Measurements from ENCODE around the gene MYOZ3. TPM values are rescaled to one million over a fixed set of nuclear protein-coding genes. Genes with fewer than 3 reads are reported as not detected.

MYOZ3 gene
- total RNA-seq, 1 experiment from 2014 or later: not detected

DNA sequence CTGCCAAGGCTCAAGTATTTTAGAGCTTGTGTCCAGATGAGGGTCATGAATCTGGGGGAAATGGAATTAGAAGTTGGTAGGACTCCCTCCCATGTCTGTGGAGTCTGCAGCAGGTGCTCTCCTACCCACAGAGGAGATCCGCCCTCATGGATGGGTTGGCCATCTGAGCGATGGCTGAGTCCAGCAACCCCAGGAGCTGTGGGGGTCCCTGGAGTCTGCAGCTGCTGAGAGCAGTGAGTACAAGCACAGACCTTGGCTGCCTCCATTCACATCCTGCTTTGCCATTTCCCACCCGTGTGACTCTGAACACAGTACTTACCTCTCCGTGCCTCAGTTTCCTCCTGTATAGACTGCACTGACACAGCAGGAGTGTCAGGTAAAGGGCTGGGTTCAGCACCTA, 46.4 kb upstream of the MYOZ3 start:
- CTCF ChIA-PET: interaction anchor here (0.5 kb wide), 1 partner anchor 39 kb away, joined by 3 read pairs; no protein-coding TSS in a partner anchor
- Mint-ChIP-seq H3K9me3 (ENCODE audit: low read depth, unreplicated experiment) (no peaks in the 10 kb centered on the region), H3K36me3 (ENCODE audit: insufficient read depth, unreplicated experiment) (peaks cover 8% of the 10 kb centered on the region), H3K27ac (ENCODE audit: unreplicated experiment) (peak overlapping the region; percentile 4), H3K4me3 (ENCODE audit: low read depth, unreplicated experiment) (no peak overlapping the region), H3K27me3 (ENCODE audit: unreplicated experiment) (no peaks in the 10 kb centered on the region), H3K4me1 (ENCODE audit: low read depth, unreplicated experiment) (peaks cover 53% of the 10 kb centered on the region)
- no peak for DNase-seq
- no TSS peak for BruUV-seq (replicated peaks)
- intact Hi-C loops (cut with micrococcal nuclease; ENCODE audit: unreplicated experiment): no loop called here
- TF ChIP-seq, protein P1, sequence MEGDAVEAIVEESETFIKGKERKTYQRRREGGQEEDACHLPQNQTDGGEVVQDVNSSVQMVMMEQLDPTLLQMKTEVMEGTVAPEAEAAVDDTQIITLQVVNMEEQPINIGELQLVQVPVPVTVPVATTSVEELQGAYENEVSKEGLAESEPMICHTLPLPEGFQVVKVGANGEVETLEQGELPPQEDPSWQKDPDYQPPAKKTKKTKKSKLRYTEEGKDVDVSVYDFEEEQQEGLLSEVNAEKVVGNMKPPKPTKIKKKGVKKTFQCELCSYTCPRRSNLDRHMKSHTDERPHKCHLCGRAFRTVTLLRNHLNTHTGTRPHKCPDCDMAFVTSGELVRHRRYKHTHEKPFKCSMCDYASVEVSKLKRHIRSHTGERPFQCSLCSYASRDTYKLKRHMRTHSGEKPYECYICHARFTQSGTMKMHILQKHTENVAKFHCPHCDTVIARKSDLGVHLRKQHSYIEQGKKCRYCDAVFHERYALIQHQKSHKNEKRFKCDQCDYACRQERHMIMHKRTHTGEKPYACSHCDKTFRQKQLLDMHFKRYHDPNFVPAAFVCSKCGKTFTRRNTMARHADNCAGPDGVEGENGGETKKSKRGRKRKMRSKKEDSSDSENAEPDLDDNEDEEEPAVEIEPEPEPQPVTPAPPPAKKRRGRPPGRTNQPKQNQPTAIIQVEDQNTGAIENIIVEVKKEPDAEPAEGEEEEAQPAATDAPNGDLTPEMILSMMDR (IDR thresholded peaks at IDR 0.05; ENCODE audit: unreplicated experiment): no peak

DNA sequence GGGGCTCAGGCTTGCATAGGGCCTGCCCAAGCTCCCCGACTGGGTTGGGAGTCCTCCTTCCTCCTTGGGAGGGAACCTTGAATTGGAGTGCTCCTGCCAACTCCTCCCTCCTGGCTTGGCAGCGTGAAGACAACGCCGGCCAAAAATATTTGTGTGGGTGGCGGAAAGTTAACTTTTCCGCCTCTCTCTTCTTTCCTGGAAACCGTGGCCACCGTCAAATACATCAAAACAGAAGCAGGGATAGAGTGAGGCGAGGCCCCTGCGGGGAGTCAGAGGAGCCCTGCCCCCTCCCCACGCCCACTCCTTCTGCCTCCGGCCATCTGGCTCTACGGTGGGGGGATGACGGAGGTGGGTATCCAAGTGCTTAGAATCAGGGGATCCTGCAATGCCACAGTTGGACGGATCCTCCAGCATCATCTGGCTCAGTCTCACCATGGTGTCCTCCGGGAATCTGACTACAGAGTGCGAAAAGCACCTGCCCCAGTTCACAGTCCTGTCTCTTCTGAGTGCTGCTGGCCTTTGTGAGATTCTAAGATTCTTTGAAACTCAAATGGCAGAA, 45.8 kb upstream of the MYOZ3 start:
- peak; percentile 44 for DNase-seq
- Mint-ChIP-seq H3K4me3 (ENCODE audit: low read depth, unreplicated experiment) (no peak overlapping the region), H3K27ac (ENCODE audit: unreplicated experiment) (peak overlapping the region; percentile 4), H3K27me3 (ENCODE audit: unreplicated experiment) (no peaks in the 10 kb centered on the region), H3K9me3 (ENCODE audit: low read depth, unreplicated experiment) (no peaks in the 10 kb centered on the region), H3K4me1 (ENCODE audit: low read depth, unreplicated experiment) (peaks cover 53% of the 10 kb centered on the region), H3K36me3 (ENCODE audit: insufficient read depth, unreplicated experiment) (peaks cover 8% of the 10 kb centered on the region)
- CTCF ChIA-PET: interaction anchor here (0.5 to 1.8 kb wide), 2 partner anchors 11 to 39 kb away, joined by 3 to 6 read pairs; no protein-coding TSS in a partner anchor
- intact Hi-C loops (cut with micrococcal nuclease; ENCODE audit: unreplicated experiment): no loop called here
- BruUV-seq (replicated peaks): no TSS peak
- TF ChIP-seq, protein P1 (IDR thresholded peaks at IDR 0.05; ENCODE audit: unreplicated experiment): no peak

DNA sequence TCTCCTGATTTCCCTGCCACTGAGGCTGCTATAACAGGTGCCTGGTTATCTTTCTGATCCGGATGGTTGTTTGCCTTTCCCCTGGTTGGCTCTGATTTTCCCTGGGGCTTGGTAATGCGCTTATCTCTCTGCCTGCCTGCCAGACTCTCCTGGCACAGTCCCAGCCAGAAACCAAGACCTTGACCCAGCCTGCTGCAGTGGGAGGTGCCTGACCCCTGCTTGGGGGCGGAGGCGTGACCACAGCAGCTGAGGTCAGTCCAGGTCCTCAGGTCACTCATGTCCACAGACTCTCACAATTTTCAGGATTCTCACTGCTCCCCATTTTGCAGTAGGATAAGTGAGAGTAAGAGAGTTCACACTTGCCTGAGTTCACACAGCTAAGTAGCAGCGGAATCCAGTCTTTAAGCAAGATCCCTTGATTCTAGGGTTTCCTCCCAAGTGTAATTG, 45.0 kb upstream of the MYOZ3 start:
- Mint-ChIP-seq H3K4me3 (ENCODE audit: low read depth, unreplicated experiment) (no peak overlapping the region), H3K27me3 (ENCODE audit: unreplicated experiment) (no peaks in the 10 kb centered on the region)

DNA sequence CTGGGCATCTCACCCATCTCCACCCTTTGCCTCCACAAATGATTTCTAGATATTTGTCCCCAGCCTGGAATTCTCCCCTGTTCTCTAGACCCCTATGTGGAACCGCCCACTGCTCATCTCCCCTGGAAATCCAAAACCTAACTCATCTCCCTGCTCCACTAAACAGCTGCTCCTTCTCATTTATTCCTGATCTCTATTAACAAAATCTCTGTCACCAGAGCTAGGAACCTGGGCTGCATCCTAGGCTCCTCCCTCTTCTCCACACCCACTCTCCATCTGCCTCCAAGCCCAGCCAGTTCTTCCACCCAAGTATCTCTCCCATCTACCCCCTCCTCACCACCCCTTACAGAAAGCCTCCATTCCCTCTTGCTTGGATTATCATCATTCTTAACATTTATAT, 44.5 kb upstream of the MYOZ3 start:
- peaks cover 8% of the 10 kb centered on the region for H3K36me3 Mint-ChIP-seq (ENCODE audit: insufficient read depth, unreplicated experiment)
- H3K4me1 Mint-ChIP-seq (ENCODE audit: low read depth, unreplicated experiment): peaks cover 53% of the 10 kb centered on the region
- peak overlapping the region; percentile 2 for H3K27ac Mint-ChIP-seq (ENCODE audit: unreplicated experiment)
- DNase-seq: no peak
- TF ChIP-seq, protein P1 (IDR thresholded peaks at IDR 0.05; ENCODE audit: unreplicated experiment): no peak
- intact Hi-C loops (cut with micrococcal nuclease; ENCODE audit: unreplicated experiment): loop anchor here (1.0 kb wide), 1 partner anchor 21 kb away; no protein-coding TSS in a partner anchor
- H3K4me3 Mint-ChIP-seq (ENCODE audit: low read depth, unreplicated experiment): no peak overlapping the region
- no peaks in the 10 kb centered on the region for H3K27me3 Mint-ChIP-seq (ENCODE audit: unreplicated experiment)
- no TSS peak for BruUV-seq (replicated peaks)
- CTCF ChIA-PET: interaction anchor here (1.8 kb wide), 1 partner anchor 10 kb away, joined by 6 read pairs; no protein-coding TSS in a partner anchor
- H3K9me3 Mint-ChIP-seq (ENCODE audit: low read depth, unreplicated experiment): no peaks in the 10 kb centered on the region

More for the DNA sequence above, 45.0 kb upstream of the MYOZ3 start:
- H3K36me3 Mint-ChIP-seq (ENCODE audit: insufficient read depth, unreplicated experiment): peaks cover 8% of the 10 kb centered on the region
- H3K9me3 Mint-ChIP-seq (ENCODE audit: low read depth, unreplicated experiment): no peaks in the 10 kb centered on the region
- peak; percentile 71 for DNase-seq
- intact Hi-C loops (cut with micrococcal nuclease; ENCODE audit: unreplicated experiment): loop anchor here (1.0 kb wide), 1 partner anchor 21 kb away; no protein-coding TSS in a partner anchor
- CTCF ChIA-PET: interaction anchor here (1.8 kb wide), 1 partner anchor 11 kb away, joined by 6 read pairs; no protein-coding TSS in a partner anchor
- peak overlapping the region; percentile 2 for H3K27ac Mint-ChIP-seq (ENCODE audit: unreplicated experiment)
- peaks cover 53% of the 10 kb centered on the region for H3K4me1 Mint-ChIP-seq (ENCODE audit: low read depth, unreplicated experiment)
- BruUV-seq (replicated peaks): no TSS peak
- TF ChIP-seq, protein P1 (IDR thresholded peaks at IDR 0.05; ENCODE audit: unreplicated experiment): no peak
